Measurements from ENCODE around the gene SIK3.
"Not testable (repeated sequence)": the region's sequence is repeated elsewhere in the genome, so short reads cannot be mapped to it uniquely, and the experiment has no call there.

Gene SIK3

GRCh38 chr11:117098269-117099232, at the start of gene SIK3:
Gene SIK3 (minus strand): TSS chr11:117098428. CDS start chr11:117098415, 13 bp downstream.
- H3K9ac ChIP-seq (ENCODE audit: low read depth, low read length) = peak within 1 kb of the TSS; percentile 85
- no peaks in the 10 kb centered on the region for H3K9me3 ChIP-seq (ENCODE audit: control insufficient read depth, insufficient read depth, low read length)
- H3K4me3 ChIP-seq (ENCODE audit: low read depth, low read length) = peak within 1 kb of the TSS; percentile 98
- peaks cover 32% of the 10 kb centered on the region for H3K4me1 ChIP-seq (ENCODE audit: control insufficient read depth, insufficient read depth, low read length)
- no peaks in the 10 kb centered on the region for H3K27me3 ChIP-seq (ENCODE audit: control insufficient read depth, insufficient read depth, low read length)
- no peaks in the 10 kb centered on the region for H3K36me3 ChIP-seq (ENCODE audit: control insufficient read depth, insufficient read depth, low read length)
- H3K27ac ChIP-seq (ENCODE audit: low read depth, low read length) = peak within 1 kb of the TSS; percentile 87

GRCh38 chr11:117146521-117146920, 48.3 kb upstream of the SIK3 start:
- Histone ChIP-seq H3K27me3 (ENCODE audit: control insufficient read depth, insufficient read depth, low read length) (no peaks in the 10 kb centered on the region), H3K9me3 (ENCODE audit: control insufficient read depth, insufficient read depth, low read length) (no peaks in the 10 kb centered on the region), H3K9ac (ENCODE audit: low read depth, low read length) (no peak overlapping the region), H3K36me3 (ENCODE audit: control insufficient read depth, insufficient read depth, low read length) (peaks cover 38% of the 10 kb centered on the region), H3K27ac (ENCODE audit: low read depth, low read length) (peak overlapping the region; percentile 67), H3K4me3 (ENCODE audit: low read depth, low read length) (peak overlapping the region; percentile 2; the same call in 1 of the 2 replicates), H3K4me1 (ENCODE audit: control insufficient read depth, insufficient read depth, low read length) (peaks cover 10% of the 10 kb centered on the region)

DNA sequence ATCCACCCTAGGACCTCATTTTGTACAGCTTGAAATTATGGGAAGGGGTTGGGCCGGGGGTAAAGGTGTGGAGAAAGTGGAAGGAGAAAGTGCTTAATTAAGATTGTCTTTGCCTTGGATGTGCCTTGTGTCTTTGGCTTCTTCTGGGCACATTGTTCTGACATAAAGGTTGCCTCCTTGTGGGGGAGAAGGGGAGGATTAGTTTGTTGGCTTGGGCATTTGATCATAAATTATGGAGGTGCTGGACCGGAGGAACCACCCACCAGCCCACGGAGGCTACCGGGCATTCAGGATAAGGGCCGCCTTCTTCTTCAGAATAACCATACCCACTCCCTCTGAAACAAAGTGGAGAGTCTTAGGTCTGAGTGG, 47.1 kb upstream of the SIK3 start:
- peak overlapping the region; percentile 95 for H3K27ac ChIP-seq (ENCODE audit: low read depth, low read length)
- H3K4me1 ChIP-seq (ENCODE audit: control insufficient read depth, insufficient read depth, low read length) = peaks cover 10% of the 10 kb centered on the region

GRCh38 chr11:117144477-117145392, 46.5 kb upstream of the SIK3 start:
- Histone ChIP-seq H3K9me3 (ENCODE audit: control insufficient read depth, insufficient read depth, low read length) (no peaks in the 10 kb centered on the region), H3K9ac (ENCODE audit: low read depth, low read length) (peak overlapping the region; percentile 77), H3K4me1 (ENCODE audit: control insufficient read depth, insufficient read depth, low read length) (peaks cover 10% of the 10 kb centered on the region), H3K36me3 (ENCODE audit: control insufficient read depth, insufficient read depth, low read length) (peaks cover 29% of the 10 kb centered on the region), H3K27me3 (ENCODE audit: control insufficient read depth, insufficient read depth, low read length) (no peaks in the 10 kb centered on the region), H3K4me3 (ENCODE audit: low read depth, low read length) (peak overlapping the region; percentile 85), H3K27ac (ENCODE audit: low read depth, low read length) (peak overlapping the region; percentile 95)

More for the DNA sequence above, 47.1 kb upstream of the SIK3 start:
- peak overlapping the region; percentile 77 for H3K9ac ChIP-seq (ENCODE audit: low read depth, low read length)
- peak overlapping the region; percentile 85 for H3K4me3 ChIP-seq (ENCODE audit: low read depth, low read length)
- H3K27me3 ChIP-seq (ENCODE audit: control insufficient read depth, insufficient read depth, low read length) = no peaks in the 10 kb centered on the region
- H3K9me3 ChIP-seq (ENCODE audit: control insufficient read depth, insufficient read depth, low read length) = no peaks in the 10 kb centered on the region
- peaks cover 36% of the 10 kb centered on the region for H3K36me3 ChIP-seq (ENCODE audit: control insufficient read depth, insufficient read depth, low read length)

DNA sequence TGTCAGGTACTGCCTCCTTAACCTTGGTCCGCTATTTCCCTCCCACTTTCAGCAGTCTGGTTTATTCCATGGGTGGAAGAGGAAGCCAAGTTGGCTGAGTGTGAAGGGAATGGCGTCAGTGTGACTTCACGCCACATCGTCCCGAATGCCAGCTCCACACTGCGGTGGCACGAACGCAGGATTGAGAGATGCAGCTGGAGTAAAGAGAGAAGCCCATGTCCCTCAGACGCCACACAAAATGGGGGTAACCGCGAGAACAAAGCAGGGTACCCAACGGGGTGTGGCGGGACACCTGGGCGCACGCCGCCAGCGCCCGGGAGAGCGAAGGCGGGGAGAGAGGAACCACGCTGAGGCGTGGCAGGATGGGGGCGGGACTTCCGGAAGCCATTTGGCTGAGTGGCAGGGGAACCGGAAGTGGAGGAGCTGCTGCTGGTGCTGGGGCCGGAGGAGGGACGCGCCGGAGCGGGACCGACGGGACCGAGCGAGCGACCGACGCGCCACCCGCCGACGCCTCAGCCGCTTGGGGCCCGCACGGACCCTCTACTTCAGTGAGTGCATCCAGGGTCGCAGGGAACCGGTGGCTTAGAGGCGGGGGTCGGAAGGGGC, 45.7 kb upstream of the SIK3 start, which contains the start of gene PAFAH1B2:
TSS of gene PAFAH1B2 (plus strand) at position 417 of the 606 bp plus-strand sequence. CDS start 8,161 bp downstream, outside the sequence.
- H3K27ac ChIP-seq (ENCODE audit: low read depth, low read length) = peak within 1 kb of the TSS; percentile 95
- H3K36me3 ChIP-seq (ENCODE audit: control insufficient read depth, insufficient read depth, low read length) = peaks cover 27% of the 10 kb centered on the region
- no peaks in the 10 kb centered on the region for H3K9me3 ChIP-seq (ENCODE audit: control insufficient read depth, insufficient read depth, low read length)

DNA sequence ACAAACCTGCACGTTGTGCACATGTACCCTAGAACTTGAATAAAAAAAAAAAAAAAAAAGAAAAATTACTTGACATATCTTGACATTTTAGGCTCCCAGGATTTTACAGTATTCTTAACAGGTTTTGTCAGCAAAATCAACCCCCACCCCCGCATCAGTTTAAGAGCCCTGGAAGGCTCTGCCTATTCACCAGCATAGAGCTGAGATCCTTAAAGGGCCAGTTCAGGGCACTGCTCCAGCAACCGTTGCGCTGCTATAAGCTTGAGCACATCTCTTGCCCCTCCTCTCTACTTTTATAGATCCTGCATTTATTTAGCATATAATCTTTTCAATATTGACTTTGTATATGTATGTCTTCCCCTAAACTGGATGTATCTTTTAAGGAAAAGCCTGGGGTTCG, 45.2 kb upstream of the SIK3 start:
- peak overlapping the region; percentile 95 for H3K27ac ChIP-seq (ENCODE audit: low read depth, low read length)
- H3K9me3 ChIP-seq (ENCODE audit: control insufficient read depth, insufficient read depth, low read length) = no peaks in the 10 kb centered on the region
- no peaks in the 10 kb centered on the region for H3K27me3 ChIP-seq (ENCODE audit: control insufficient read depth, insufficient read depth, low read length)
- peaks cover 24% of the 10 kb centered on the region for H3K36me3 ChIP-seq (ENCODE audit: control insufficient read depth, insufficient read depth, low read length)
- H3K4me1 ChIP-seq (ENCODE audit: control insufficient read depth, insufficient read depth, low read length) = peaks cover 10% of the 10 kb centered on the region
- H3K4me3 ChIP-seq (ENCODE audit: low read depth, low read length) = peak overlapping the region; percentile 85
- peak overlapping the region; percentile 77 for H3K9ac ChIP-seq (ENCODE audit: low read depth, low read length)

More for the DNA sequence above, 45.7 kb upstream of the SIK3 start, which contains the start of gene PAFAH1B2:
- H3K9ac ChIP-seq (ENCODE audit: low read depth, low read length) = peak within 1 kb of the TSS; percentile 77
- peaks cover 10% of the 10 kb centered on the region for H3K4me1 ChIP-seq (ENCODE audit: control insufficient read depth, insufficient read depth, low read length)
- H3K27me3 ChIP-seq (ENCODE audit: control insufficient read depth, insufficient read depth, low read length) = no peaks in the 10 kb centered on the region
- H3K4me3 ChIP-seq (ENCODE audit: low read depth, low read length) = peak within 1 kb of the TSS; percentile 85

- H3K27ac ChIP-seq (ENCODE audit: low read depth, low read length); H3K9me3 ChIP-seq (ENCODE audit: control insufficient read depth, insufficient read depth, low read length); H3K27me3 ChIP-seq (ENCODE audit: control insufficient read depth, insufficient read depth, low read length); H3K4me3 ChIP-seq (ENCODE audit: low read depth, low read length); H3K36me3 ChIP-seq (ENCODE audit: control insufficient read depth, insufficient read depth, low read length); H3K4me1 ChIP-seq (ENCODE audit: control insufficient read depth, insufficient read depth, low read length); H3K9ac ChIP-seq (ENCODE audit: low read depth, low read length): not testable (repeated sequence)
These were observed 39.2 kb upstream of the SIK3 start for GRCh38 chr11:117137223-117138086.

GRCh38 chr11:117134979-117135378, 36.8 kb upstream of the SIK3 start:
- H3K9ac ChIP-seq (ENCODE audit: low read depth, low read length); H3K27me3 ChIP-seq (ENCODE audit: control insufficient read depth, insufficient read depth, low read length); H3K4me1 ChIP-seq (ENCODE audit: control insufficient read depth, insufficient read depth, low read length); H3K27ac ChIP-seq (ENCODE audit: low read depth, low read length); H3K9me3 ChIP-seq (ENCODE audit: control insufficient read depth, insufficient read depth, low read length); H3K36me3 ChIP-seq (ENCODE audit: control insufficient read depth, insufficient read depth, low read length); H3K4me3 ChIP-seq (ENCODE audit: low read depth, low read length): not testable (repeated sequence)

GRCh38 chr11:117134431-117134830, 36.2 kb upstream of the SIK3 start:
- no peaks in the 10 kb centered on the region for H3K4me1 ChIP-seq (ENCODE audit: control insufficient read depth, insufficient read depth, low read length)
- no peaks in the 10 kb centered on the region for H3K36me3 ChIP-seq (ENCODE audit: control insufficient read depth, insufficient read depth, low read length)
- no peak overlapping the region for H3K27ac ChIP-seq (ENCODE audit: low read depth, low read length)
- H3K4me3 ChIP-seq (ENCODE audit: low read depth, low read length) = no peak overlapping the region
- H3K27me3 ChIP-seq (ENCODE audit: control insufficient read depth, insufficient read depth, low read length) = no peaks in the 10 kb centered on the region
- no peaks in the 10 kb centered on the region for H3K9me3 ChIP-seq (ENCODE audit: control insufficient read depth, insufficient read depth, low read length)
- no peak overlapping the region for H3K9ac ChIP-seq (ENCODE audit: low read depth, low read length)

GRCh38 chr11:117130879-117131278, 32.7 kb upstream of the SIK3 start:
- Histone ChIP-seq H3K9me3 (ENCODE audit: control insufficient read depth, insufficient read depth, low read length) (no peaks in the 10 kb centered on the region), H3K27ac (ENCODE audit: low read depth, low read length) (no peak overlapping the region), H3K27me3 (ENCODE audit: control insufficient read depth, insufficient read depth, low read length) (no peaks in the 10 kb centered on the region), H3K9ac (ENCODE audit: low read depth, low read length) (no peak overlapping the region), H3K36me3 (ENCODE audit: control insufficient read depth, insufficient read depth, low read length) (no peaks in the 10 kb centered on the region), H3K4me1 (ENCODE audit: control insufficient read depth, insufficient read depth, low read length) (no peaks in the 10 kb centered on the region), H3K4me3 (ENCODE audit: low read depth, low read length) (no peak overlapping the region)
